Fibroblast of gingiva (primary cell): ENCODE measurements around the gene CDK3.
"Not testable (repeated sequence)": the region's sequence is repeated elsewhere in the genome, so short reads cannot be mapped to it uniquely, and the experiment has no call there.

Experiments used
- DNase-seq: peaks from one replicate; pipeline ENCODE4 v3.0.0-alpha.2; 2011; ENCODE audit warnings: low read depth

CDK3 gene

GRCh38 chr17:76000755-76001521 is at the start of gene CDK3:
Gene CDK3 (plus strand): TSS chr17:76000855. CDS start chr17:76001426, 571 bp downstream.
- no peak for DNase-seq

- no peak for DNase-seq
These were observed 49.6 kb upstream of the CDK3 start for GRCh38 chr17:75950855-75951554.

- no peak for DNase-seq
These were observed 41.4 kb upstream of the CDK3 start for GRCh38 chr17:75959051-75959838.

GRCh38 chr17:75959839-75960511 is 40.7 kb upstream of the CDK3 start:
- DNase-seq, result no peak

- no peak for DNase-seq
These were observed 35.2 kb upstream of the CDK3 start for GRCh38 chr17:75965468-75965867.

GRCh38 chr17:75969044-75969443 is 31.6 kb upstream of the CDK3 start:
- not testable (repeated sequence) for DNase-seq

GRCh38 chr17:75970011-75970523 is 30.6 kb upstream of the CDK3 start:
- peak; percentile 75 for DNase-seq

GRCh38 chr17:75970626-75971025 is 30.0 kb upstream of the CDK3 start:
- no peak for DNase-seq

- not testable (repeated sequence) for DNase-seq
These were observed 25.5 kb upstream of the CDK3 start for GRCh38 chr17:75975187-75975586.

- no peak for DNase-seq
These were observed 24.9 kb upstream of the CDK3 start for GRCh38 chr17:75975757-75976174.

GRCh38 chr17:75976175-75976848 is 24.3 kb upstream of the CDK3 start:
- peak; percentile 58 for DNase-seq

- peak; percentile 97 for DNase-seq
These were observed 21.5 kb upstream of the CDK3 start, which contains the start of the genes ACOX1 and TEN1 for GRCh38 chr17:75978938-75979704. Gene ACOX1 (minus strand): TSS chr17:75979166. CDS start chr17:75979073, 93 bp downstream. Gene TEN1 (plus strand): TSS chr17:75979240. CDS start chr17:75986193, 6,953 bp downstream.

- peak; percentile 77 for DNase-seq
These were observed 20.9 kb upstream of the CDK3 start for GRCh38 chr17:75979705-75980187.

- DNase-seq, result no peak
These were observed 20.3 kb upstream of the CDK3 start for GRCh38 chr17:75980188-75981018.

- peak; percentile 30 for DNase-seq
These were observed 19.5 kb upstream of the CDK3 start for GRCh38 chr17:75981019-75981615.

- DNase-seq, result peak; percentile 49
These were observed 17.0 kb upstream of the CDK3 start for GRCh38 chr17:75983501-75984181.

GRCh38 chr17:75985986-75986385 is 14.7 kb upstream of the CDK3 start:
- no peak for DNase-seq

- DNase-seq, result no peak
These were observed 13.6 kb upstream of the CDK3 start for GRCh38 chr17:75987041-75987440.
